Fibroblast of skin of scalp (primary cell): ENCODE measurements around the gene CRAT.
"Not testable (repeated sequence)": the region's sequence is repeated elsewhere in the genome, so short reads cannot be mapped to it uniquely, and the experiment has no call there.

Source experiments
- DNase-seq: peaks from one replicate; pipeline ENCODE4 v3.0.0-alpha.2; 2013

The CRAT gene

DNA sequence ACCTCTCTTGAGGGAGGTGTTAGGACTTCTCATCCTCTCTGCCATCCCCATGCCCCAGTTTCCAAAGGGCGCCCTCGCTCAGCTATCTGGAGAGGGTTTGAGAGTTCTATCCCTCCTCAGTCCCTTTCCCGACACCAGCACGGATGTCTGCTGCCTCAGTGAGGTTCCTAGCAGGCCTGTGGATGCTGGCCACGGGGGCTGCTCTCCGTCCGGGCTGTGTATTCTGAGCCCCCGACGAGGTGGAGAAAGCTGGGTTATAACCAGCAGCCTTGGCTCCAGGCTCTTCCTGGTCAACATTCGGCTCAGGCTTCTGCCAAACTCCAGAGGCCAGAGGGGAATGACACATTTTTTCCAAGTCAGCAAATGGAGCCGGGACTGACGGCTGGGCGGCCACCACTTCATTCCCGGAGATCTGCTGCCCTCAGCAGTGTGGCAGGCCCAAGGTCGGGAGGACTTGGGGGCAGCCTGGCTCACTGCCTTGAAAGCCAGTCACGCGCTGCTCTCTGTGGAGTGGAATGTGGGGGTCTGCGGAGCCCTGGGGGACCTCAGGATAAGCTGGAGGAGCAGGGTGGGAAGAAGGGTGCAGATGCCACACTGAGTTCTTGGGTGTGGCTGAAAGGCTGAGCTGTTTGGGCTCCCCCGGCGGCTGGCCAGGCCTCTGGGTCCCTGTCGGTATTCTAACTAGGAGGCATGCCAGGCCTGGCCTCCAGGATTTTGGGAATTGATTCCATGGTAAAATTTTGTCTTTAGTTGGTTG, 28.1 kb upstream of the CRAT start:
- peak; percentile 73 for DNase-seq

DNA sequence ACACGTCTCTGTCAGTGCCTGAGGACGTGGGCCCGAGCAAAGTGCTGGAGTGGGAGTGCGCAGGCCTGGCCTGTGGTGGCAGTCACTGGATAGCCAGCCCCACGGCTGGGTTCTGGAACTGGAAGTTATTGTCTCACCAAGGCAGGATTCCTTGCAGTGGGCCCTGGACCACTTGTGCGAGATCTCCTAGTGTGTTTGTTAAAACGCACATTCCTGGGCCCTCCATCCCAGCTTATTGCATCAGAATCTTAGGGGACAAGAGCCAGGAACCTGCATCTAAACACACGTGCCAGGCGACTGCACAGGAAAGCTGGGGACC, 27.5 kb upstream of the CRAT start:
- no peak for DNase-seq

DNA sequence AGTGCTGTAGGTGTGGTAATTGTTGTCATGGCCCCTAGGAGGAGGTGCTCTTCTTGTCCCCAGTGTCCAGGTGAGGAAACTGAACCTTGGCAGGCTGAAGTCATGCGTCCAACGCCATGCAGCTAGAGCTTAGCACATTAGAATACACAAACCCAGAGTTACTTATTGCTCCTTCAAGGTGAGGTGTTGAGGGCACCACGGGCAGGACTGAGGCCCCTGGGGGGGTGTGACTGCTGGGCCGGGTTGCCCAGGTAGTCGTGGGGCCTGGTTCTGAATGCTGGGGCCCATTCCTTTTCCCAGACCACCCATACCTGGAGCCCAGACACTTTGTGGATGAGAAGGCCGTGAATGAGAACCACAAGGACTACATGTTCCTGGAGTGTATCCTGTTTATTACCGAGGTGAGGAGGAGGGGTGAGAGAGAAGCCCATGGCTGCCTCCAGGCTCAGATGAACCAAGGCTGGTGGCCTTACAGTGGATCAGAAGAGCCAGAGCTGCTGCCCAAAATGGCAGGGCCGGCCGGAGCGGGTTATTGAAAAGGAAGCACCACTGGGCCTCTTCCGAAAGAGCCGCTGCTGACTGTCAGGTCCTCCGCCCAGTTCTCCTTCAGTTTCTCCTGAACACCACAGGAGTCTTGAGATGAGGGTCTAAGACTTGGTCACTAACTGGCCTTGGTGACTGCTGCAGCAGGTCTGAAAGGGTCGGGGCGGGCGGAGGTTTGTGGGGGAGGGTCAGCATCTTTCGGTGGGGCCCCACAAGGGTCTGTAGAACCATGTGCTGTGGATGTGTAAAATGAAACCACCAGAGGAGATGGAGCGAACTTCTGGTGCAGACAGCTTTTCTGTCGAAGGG, 26.9 kb upstream of the CRAT start:
- no peak for DNase-seq

DNA sequence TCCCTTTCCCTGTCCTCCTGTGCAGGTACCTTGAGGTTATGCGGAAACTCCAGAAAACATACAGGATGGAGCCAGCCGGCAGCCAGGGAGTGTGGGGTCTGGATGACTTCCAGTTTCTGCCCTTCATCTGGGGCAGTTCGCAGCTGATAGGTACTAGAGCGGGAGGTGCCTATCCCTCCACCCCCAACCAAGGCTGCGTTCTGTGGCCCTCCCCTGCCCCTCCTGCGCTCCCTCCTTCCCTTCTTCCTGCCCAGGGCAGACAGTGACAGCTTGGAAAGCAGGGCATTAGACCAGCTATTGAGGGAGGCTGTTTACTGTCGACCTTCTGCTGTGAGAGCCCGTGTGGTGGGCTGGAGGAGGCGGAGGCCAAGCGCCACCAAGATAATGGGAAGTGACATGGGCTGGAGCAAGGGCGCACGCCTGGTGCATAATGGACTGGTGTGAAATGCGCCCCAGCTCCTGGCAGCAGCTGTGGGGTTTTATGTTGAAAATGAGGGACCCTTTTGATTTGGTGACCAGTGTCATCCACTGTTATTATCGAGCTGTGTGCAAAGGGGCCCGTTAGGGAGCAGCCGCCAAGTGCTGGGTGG, 25.9 kb upstream of the CRAT start:
- no peak for DNase-seq

DNA sequence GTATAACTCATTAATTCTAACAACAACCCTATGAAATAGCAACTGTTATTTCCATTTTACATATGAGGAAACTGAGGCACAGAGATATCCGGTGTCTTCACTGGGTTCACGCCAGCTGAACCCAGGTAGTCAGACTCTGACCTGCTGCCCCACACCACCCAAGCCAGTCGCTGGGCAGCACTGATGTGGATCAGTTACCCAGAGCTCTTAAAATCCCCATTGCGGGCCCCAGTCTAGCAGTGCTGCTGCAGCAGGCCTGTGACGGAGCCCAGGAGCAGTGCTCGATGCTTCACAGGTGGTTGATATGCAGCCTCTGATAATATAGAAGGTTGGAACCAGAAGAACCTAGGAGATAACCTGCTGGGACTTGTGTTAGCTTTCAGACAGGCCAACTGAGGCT, 24.9 kb upstream of the CRAT start:
- no peak for DNase-seq

DNA sequence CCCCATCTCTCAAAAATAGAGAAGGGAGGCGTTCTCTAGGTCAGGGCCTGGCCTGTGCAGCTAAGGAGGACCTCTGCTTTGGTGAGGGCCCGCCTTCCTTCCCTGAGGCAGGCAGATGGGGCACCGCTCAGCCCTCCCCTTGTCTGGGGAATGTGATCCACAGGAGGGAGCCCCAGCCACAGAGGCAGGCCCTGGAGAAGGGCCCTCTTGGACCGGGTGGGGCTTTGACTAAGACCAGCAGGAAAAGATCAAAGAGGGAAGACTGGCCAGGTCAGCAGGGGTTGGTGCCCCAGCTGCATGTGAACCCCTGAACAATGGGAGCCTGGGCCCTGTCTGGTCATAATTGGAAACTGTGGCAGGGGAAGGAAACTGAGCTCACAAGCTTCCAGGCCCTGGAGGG, 22.5 kb upstream of the CRAT start:
- DNase-seq = no peak

DNA sequence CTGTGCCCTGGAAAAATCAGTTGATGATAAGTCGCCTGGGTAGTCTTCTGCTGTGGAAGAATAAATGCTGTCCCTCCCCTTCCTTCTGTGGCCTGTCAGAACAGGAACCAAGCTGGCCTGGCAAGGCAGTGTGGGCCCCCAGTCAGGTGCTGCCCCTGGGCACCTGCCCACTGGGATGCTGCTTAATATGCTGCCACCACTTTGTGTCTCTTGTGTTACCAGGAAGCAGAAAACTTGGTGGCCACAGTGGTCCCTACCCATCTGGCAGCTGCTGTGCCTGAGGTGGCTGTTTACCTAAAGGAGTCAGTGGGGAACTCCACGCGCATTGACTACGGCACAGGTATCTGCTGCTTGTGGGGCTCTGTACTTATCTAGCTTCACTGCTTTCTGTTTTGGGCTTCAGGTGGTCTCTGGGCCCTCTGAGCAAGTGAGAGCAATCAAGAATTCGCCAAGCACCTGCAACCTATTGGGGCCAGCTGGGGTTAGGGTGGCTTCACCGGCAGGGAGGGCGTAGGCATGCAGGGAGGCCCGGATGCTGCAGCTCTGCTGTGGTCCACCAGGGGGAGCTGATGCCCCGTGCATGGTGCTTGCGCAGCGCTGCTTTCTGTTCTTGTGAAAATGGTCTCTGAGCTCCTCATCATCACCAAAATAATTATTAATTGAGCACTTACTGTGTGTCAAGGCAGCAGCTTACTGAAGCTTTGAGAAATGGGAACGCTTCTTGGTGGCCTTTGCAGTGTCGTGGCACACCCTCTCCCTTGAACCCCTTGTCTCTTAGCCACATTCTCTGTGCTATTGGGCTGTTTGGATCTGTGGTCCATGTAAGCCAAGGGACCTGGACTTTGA, 20.9 kb upstream of the CRAT start:
- peak; percentile 65 for DNase-seq

DNA sequence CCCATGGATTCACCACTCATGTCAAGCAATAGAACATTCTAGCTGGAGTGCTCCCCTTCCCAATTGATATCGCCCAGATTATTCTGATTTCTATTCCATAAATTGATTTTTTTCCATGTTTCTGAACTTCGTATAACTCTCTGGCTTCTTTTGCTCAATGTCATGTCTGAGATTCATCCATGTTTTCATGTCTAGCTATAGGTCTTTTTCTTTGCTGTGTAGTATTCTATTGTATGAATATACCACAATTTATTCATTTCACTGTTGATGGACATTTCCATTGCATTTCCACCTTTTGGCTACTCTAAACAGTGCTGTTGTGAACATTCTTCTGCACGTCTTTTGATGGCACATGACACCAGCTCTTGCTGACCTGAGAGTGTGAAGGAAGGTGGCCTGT, 20.2 kb upstream of the CRAT start:
- DNase-seq = no peak

DNA sequence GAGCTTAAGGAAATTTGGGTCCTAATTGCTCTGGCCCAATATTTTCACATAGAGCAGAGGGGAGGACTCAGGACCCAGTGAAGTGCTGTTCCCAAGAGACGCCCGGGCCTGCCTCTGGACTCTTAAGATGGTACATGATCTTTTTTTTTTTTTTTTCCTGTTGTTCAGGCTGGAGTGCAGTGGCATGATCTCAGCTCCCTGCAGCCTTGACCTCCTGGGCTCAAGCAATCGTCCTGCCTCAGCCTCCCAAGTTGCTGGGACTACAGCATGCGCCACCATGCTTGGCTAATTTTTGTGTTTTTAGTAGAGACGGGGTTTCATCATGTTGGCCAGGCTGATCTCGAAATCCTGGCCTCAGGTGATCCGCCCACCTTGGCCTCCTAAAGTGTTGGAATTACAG, 19.7 kb upstream of the CRAT start:
- DNase-seq = not testable (repeated sequence)

DNA sequence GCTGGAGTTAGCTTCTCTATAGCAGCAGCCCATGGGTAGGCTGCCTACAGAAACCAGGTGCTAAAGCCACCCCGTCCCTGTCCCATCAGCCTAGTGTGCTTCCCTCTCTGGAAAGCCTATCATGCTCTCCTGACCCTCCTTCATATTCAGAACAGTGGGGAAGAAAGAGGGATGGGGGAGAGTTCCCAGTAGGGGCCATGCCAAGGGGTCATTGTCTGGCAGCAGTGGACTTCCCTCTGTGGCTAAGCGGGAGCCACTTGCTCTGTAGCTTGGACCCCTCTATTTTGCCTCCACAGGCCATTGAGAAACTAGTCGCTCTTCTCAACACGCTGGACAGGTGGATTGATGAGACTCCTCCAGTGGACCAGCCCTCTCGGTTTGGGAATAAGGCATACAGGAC, 18.1 kb upstream of the CRAT start:
- DNase-seq = no peak

DNA sequence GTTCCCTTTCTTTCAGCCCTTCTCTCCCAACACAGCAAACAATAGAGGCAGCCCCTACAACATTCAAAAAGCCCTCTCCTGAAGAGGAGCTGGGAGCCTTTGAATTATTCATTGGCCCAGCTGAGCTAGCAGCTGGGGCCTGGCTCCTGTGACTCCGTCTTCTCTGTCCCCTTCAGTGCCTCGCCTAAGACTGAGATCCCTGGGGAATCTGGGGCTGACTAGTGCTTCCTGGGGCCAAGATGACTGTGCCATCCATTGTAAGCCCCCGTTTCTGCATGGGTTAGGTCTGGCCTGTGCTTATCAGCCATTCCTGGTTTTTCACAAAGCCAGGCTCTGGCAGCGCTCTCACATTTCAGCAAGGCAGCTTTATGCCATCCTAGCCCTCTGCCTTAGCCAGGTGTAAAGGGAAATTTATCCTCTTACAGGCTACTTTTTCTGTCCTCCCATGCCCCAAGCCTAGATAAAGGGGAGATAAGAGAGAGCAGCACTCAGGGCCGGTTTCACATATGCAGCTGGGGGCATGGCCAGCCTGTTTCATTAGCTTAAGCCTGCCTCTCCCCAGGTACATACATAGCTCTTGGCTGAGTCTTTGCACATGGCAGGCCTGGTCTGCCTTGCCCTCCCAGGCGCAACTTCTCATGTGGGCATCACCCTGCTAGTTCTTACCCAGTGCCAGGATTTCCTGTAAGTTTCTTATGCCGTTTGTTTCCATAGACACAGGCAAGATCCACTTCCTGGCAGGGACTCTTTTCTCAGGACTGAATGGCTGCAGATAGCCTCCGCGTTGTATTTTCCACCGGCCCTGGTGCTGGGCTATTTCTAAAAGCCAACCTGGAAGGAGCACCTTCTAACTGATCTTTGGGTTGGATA, 16.4 kb upstream of the CRAT start:
- no peak for DNase-seq

DNA sequence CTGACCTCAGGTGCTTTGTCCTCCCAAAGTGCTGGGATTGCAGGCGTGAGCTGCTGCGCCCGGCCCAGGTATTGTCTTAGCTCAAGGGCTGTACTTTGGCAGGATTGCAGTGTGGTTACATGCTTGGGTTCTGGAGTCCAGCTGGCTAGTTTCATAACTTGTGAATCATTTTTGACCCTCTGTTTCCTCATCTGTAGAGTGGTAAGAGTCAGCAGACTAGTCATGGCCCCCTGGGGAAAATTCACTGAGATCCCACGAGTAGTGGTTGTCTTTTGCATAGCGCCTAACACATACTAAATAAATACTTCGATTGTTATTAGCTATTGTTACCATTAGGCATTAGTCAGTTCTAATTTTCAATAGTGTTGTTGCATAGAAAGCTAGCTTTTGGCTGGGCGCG, 14.9 kb upstream of the CRAT start:
- peak; percentile 87 for DNase-seq

DNA sequence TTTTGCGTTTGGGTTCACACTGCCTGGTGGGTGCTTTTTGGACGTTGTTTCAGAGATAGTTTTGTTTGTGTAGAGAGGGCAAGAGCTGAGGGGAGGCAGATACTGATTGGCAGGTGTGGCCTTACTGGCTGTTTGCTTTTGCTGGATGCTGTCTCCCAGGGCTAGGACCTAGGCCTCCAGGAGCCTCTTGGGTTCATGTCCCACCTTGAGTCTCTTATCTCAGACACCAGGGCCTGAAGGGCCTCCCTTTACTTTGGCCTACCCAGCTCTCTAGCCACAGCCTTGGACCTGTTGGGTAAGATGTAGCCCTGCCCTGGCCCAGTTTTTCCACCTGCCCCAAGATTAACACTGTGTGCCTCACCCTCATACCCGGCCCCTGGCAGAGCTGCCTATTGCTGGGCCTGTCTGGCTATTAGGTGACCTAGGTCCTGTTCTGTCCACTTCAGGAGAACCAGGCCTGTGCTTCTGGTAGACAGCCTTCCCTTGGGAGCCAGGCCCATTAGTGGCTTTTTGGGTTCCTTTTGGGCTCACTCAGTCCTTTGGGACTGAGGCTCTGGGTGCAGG, 14.0 kb upstream of the CRAT start:
- no peak for DNase-seq

DNA sequence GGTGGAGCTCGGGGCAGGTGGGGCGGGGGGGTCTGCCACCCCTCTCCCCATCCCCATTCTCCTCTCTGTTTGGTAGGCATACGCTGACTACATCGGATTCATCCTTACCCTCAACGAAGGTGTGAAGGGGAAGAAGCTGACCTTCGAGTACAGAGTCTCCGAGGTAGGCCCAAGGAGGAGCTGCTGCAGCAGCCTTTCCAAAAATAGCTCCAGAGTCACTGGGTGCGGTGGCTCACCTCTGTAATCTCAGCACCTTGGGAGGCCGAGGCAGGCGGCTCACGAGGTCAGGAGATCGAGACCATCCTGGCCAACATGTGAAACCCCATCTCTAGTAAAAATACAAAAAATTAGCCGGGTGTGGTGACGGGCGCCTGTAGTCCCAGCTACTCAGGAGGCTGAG, 12.4 kb upstream of the CRAT start:
- not testable (repeated sequence) for DNase-seq

DNA sequence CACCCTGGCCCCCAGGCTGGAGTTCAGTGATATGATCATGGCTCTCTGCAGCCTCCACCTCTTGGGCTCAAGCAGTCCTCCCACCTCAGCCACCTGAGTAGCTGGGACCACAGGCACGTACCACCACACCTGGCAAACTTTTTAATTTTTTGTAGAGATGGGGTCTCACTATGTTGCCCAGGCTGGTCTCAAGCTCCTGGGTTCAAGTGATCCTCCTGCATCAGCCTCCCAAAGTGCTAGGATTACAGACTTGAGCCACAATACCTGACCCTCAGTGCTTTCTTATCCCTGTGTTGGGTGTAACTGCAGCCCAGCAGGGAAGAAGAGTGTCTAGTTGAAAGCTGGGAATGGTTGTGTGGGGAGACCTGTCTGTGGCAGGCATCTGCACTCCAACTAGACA, 11.5 kb upstream of the CRAT start:
- no peak for DNase-seq

DNA sequence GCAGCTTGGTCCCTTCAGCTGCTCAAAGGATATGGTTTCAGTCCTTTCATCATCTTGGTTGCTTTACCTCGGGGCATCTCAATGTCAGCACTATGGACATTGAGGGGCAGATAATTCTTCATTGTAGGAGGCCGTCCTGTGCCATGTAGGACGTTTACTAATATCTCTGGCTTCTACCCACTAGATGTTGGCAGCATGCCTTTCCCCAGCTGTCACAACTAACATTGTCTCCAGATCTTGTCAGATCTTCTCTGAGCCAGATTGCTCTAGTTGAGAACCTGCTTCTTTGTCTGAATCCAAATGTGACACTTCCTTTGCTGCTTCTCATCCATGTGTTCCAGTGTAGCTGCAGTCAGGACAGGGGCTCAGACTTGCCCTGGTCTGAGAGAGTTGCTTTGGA, 10.9 kb upstream of the CRAT start:
- peak; percentile 50 for DNase-seq

DNA sequence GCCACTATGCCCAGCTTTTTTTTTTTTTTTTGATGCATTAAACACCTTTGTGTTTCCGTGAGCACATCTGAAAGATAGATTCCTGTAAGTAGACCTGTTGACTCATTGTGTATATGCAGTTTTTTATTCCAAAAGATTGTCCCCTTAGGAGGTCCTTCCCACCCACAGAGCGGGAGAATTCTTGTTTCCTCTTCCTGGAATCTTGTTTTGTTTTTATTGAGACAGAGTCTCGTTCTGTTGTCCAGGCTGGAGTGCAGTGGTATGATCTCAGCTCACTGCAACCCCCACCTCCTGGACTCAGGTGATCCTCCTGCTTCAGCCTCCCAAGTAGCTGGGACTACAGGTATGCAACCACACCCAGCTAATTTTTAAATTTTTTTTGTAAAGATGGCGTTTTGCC, 8.2 kb upstream of the CRAT start:
- no peak for DNase-seq

DNA sequence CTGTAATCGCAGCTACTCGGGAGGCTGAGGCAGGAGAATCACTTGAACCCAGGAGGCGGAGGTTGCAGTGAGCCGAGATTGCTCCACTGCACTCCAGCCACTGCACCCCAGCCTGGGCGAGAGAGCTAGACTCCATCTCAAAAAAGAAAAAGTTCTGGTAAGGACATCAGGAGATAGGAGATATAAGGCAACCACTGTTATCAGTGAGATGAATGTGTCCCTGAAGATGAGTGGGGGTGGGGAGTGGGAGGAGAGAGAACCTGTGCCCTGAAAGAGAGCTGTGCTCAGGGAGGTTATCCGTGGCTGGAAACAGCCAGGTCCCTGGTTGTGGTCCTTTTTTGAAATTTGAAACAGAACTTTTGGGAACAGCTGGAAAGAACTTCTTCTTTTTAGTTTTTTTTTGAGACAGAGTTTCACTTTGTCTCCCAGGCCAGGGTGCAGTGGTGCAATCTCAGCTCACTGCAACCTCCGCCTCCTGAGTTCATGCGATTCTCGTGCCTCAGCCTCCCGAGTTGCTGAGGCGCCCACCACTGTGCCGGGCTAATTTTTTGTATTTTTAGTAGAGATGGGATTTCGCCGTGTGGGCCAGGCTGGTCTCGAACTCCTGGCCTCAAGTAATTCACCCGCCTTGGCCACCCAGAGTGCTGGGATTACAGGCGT, 3.2 kb upstream of the CRAT start:
- DNase-seq = no peak

DNA sequence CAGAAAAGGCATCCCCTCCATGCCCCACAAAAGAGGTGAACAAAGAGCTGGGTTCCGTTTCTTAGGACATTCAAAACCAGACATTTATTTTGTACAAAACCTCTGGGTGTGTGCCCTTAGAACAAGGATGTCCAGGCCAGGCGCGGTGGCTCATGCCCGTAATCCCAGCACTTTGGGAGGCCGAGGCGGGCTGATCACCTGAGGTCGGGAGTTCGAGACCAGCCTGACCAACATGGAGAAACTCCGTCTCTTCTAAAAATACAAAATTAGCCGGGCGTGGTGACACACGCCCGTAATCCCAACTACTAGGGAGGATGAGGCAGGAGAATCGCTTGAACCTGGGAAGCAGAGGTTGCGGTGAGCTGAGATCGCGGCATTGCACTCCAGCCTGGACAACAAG, 1.9 kb upstream of the CRAT start:
- not testable (repeated sequence) for DNase-seq

DNA sequence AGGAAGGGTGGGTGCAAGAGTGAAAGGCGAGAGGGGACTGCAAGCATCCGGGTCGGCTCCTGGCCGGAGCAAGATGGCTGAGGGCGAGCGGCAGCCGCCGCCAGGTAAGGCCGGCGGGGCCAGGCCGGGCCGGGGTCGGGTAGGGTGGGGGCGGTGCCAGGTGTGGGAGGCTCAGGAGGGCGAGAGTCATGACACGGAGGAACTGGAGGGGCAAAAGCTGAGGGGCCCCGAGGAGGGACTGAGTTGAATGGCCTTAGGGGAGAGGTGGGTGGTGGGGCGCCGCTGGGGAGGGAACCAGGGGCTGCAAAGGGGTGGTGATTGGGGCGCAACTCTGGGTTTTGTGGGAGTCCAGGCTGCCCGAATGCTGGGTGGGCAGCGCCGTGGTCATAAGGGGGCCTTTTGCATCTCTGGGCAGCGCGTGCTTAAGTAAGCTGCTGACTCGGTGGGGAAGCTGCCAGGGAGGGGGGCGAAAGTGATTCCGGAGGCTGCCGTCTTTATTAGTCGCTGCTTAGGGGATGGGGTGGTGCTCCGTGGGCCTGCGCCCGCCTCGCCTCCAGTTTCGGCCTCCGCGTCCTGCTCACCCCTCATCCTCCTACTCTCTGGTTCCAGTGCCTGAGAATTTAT, 1.0 kb upstream of the CRAT start:
- DNase-seq = peak; percentile 46
